HG03565 (cell line): Measurements from ENCODE around the gene NUDT9.
"Not testable (repeated sequence)": the region's sequence is repeated elsewhere in the genome, so short reads cannot be mapped to it uniquely, and the experiment has no call there.

Source experiments
- ATAC-seq: cut with Tn5 transposase; IDR thresholded peaks from one replicate; pipeline ENCODE4 v1.9.1; 2021; ENCODE audit warnings: mild to moderate bottlenecking, moderate library complexity; ENCODE audit not compliant: unreplicated experiment

NUDT9 gene

DNA sequence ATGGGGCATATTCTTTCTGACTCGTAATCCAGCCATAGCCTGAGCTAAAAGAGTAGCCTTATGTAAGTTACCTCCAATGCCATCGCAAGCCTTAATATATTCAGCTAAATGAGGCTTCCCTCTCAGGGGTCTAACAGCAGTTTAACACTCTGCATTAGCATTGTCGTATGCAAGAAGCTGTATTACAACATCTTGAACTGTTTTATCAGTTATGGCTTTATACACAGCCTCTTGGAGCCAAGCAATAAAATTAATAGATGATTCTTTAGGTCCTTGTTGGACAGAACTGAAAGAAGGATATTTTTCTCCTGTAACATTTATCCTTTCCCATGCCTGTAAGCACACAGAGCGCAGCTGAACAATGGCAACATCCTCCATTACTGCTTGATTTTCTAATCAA, 15.5 kb upstream of the NUDT9 start:
- ATAC-seq = not testable (repeated sequence)

DNA sequence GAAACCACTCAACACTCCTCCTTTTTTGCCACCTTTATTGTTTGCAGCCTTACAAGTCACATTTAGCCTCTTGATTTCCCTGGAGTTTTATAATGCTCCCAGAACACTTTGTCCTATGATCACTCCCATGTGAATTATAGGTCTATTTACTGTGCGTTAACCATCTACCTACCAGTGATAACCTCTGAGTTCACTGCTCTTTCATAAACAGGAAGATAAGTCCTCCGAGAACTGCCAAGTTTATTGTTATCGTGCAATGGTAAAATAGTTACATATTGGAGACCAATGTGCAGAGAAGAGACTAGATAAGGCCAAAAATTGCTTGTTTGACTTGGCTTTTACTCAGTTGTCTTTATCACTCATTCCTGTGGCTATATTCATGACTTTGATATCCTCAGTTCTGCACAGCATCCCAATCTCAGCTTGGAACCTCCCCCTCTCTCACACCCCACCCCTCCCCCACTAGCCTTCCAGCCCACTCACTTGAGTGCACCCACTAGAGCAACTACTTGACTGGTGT, 12.9 kb upstream of the NUDT9 start:
- no peak for ATAC-seq

DNA sequence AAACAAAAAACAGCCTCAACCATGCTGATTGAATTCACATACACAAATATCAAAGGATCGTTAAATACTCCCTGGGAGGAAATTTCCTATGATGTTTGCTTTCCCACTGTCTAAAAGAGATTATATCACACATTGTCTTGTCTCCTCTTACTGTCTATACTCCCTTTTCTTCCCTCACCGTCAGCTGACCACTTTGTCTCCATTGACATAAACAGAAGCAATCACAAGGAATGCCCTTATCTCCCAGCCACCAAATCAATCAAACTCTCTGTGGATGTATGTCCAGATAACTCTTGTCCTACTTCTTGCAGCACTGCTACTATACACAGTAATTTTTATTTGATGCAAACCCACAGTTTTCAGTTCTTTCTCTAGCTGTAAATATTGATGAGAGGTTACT, 12.2 kb upstream of the NUDT9 start:
- no peak for ATAC-seq

- no peak for ATAC-seq
Observed at GRCh38 chr4:87410679-87411078, 11.7 kb upstream of the NUDT9 start.

GRCh38 chr4:87414816-87415215, 7.6 kb upstream of the NUDT9 start:
- ATAC-seq = no peak

- no peak for ATAC-seq
Observed at GRCh38 chr4:87416965-87417364, 5.4 kb upstream of the NUDT9 start.

GRCh38 chr4:87418410-87418809, 4.0 kb upstream of the NUDT9 start:
- ATAC-seq = not testable (repeated sequence)

GRCh38 chr4:87419578-87420249, 2.7 kb upstream of the NUDT9 start:
- no peak for ATAC-seq

DNA sequence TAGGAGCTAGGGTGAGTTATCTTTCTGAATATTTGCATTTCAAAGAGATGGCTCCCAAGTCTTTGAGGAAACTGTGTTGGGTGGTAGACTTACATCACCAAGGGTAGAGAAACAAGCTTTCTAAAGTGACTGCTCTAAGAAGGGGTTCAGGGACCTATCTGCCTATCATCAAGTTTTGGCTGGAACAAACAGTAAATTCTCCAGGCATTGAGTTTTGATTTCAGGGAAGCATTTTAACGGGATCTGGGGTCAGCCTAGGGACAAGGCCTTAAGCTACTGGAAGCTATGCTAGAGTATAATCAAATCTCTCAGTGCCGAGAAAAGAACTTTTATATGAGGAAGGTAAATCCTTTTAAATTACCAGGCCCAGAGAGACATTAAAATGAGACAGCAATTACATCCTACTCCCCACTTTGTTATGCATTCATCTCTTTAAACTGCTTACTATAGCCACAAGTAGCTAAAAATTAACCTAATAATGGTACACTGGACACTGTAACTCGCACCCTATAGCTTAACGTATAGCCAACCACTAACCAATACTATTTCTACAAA, 2.0 kb upstream of the NUDT9 start:
- ATAC-seq = no peak

DNA sequence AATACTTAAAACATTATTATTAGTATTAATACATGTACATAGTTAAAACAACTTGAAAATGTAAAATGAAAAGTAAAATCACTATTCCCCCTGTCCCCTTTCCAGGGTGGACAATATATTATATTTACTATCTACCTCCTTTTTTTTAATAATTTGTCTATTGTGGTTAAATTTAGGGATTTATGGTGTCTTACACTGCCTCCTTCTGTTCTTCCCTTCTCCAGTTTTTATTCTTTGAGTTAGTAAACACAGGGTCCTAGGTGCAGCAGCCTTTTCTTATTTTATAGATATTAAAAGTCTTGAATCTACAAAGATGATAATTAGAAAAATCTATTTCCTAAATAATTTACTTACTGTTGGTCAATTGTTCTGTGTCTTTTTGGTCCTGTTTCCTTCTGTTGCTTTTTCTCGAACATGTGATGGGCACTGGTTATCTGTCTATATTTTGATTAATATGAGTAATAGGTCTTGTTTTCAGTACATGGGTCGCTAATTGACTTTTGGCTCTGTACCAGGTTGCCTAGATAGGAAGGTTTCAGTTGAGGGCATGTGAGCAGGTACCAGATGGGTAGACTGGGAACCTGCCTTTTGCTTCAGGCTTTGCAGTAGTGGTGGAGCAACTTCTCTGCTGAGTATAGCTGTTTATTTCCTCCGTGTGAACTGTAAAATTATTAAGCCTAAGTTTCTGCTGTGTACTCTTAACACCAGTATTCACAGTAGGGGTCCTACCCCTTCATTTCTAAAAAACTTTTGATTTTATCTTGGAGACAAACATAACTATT, 1.1 kb downstream of the NUDT9 start:
- no peak for ATAC-seq

DNA sequence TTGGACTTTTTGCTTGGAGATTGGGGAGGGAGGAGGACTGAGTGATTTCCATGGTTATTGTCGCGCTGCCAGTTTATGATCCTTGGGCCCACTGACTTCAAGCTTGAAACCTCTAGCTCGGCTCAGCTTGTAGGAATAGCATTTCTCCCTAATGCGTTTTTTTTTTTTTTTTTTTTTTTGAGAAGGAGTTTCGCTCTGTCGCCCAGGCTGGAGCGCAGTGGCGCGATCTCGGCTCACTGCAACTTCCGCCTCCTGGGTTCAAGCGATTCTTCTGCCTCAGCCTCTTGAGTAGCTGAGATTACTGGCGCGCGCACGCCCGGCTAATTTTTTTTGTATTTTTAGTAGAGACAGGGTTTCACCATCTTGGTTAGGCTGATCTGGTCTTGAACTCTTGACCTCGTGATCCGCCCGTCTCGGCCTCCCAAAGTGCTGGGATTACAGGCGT, 1.7 kb downstream of the NUDT9 start:
- ATAC-seq = not testable (repeated sequence)

DNA sequence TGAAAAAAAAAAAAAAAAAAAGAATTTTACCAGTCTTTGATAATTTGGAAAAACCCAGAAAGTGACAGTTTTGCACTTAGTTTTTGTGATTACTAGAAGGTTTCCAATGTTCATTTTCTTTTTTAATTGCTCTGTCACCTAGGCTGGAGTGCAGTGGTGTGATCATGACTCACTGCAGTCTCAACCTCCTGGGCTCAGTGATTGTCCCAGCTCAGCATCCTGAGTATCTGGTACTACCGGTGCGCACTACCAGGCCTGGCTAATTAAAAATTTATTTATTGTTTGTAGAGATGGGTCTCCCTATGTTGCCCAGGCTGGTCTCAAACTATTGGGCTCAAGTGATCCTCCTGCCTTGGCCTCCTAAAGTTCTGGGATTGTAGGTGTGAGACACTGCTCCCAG, 3.3 kb downstream of the NUDT9 start:
- no peak for ATAC-seq

DNA sequence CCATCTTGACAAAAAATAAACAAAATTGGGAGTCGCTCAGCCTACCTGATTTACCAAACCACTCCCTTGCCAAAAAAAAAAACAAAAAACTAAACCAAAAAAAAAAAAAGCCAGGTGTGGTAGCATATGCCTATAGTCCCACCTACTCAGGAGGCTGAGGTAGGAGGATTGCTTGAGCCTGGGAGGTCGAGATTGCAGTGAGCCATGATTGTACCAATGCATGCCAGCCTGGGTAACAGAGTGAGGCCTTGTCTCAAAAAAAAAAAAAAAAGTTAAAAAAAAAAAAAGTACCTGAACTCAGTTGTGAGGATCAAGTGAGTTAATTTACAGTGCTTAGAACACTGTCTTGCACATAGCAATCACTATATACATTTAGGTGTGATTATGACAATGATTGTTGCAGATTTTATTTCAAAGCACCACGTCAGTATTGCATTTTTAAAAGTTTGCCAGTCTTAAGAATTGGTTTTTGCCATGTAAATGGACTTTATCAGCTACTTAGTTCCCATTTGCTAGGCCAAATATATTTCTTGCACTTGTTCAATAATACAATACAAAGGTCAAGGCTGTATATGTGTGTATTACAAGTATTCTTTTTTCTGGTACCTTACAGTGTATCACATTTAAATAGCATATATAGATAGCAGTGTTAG, 4.6 kb downstream of the NUDT9 start:
- no peak for ATAC-seq

DNA sequence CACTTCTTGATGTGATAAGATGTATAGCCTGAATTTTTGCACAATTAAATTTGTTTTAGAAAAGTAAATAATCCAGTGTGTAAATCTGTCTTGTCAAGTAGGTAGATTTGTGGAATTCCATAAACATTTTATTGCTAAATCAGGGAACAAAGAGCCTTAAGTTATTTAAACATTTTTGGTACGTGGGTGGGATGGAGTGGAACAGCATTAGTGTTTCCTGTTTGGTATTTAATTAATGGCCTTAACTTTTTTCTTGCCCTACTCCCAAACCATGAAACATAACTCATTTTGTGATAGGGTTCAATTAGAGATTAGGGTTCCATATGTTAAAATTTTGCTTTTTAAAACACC, 5.1 kb downstream of the NUDT9 start:
- ATAC-seq = no peak

- ATAC-seq = no peak
Observed at GRCh38 chr4:87428979-87429378, 6.6 kb downstream of the NUDT9 start.

- ATAC-seq = no peak
Observed at GRCh38 chr4:87430038-87430437, 7.7 kb downstream of the NUDT9 start.

DNA sequence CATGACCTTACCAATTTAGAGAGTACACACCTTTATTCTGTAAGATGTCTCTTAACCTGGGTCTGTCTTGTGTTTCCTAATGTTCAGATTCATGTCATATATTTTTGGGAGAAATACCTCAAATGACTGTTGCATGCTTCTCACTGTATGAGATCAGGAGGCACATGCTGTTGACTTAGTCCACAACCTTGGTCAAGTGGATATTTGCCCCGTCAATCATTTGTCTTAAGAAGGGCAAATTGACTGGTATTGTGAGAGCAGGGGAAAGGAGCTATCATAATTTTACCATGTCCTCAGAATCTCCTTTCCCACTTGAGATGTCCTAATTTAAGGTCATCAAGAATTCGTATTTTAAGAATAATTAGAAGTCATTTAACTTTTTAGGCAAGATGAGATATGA, 11.0 kb downstream of the NUDT9 start:
- no peak for ATAC-seq

DNA sequence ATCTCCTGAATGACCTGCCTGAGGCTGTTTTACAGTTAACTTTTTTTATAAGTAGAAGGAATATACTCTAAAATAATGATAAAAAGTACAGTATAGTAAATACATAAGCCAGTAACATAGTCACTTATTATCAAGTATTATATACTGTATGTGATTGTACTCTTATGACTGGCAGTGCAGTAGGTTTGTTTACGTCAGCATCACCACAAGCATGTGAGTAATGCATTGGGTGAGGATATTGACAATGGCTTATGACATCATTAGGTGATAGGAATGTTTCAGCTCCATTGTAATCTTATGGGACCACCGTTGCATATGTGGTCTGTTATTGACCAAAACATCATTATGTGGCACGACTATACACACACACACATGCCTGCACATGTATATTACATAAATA, 20.5 kb downstream of the NUDT9 start:
- no peak for ATAC-seq

DNA sequence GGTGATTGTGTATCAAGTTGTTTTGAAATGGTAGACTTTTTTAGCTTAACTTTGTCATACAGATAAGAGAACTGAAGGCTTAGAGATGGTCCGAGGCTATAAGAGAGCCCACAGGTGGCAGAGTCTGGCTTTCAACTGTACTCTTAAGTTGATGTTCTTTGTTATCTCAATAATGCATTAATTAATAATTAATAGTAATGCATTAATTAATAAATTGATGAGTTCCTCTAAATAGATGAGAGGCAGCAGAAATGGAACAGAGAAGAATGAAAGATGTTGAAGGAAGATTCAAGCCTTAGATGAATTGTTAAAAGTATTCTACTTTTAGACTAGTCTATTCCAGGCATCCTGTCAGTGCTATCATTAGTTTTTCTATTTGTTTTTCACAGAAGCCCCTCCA, 22.4 kb downstream of the NUDT9 start:
- ATAC-seq = no peak

DNA sequence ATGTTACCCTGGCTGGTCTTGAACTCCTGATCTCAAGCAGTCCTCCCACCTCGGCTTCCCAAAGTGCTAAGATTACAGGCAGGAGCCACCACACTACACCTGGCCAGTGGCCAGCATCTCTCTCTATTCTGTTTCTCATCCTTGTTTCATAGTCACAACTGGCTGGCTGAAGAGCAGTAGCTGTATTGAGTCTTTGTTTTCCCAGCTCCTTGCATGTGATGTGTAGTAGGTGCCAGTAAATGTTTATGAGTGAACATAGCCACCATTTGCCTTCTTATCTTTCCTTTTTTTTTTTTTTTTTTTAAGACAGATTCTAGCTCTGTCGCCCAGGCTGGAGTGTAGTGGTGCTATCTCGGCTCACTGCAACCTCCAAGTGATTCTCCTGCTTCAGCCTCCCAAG, 23.6 kb downstream of the NUDT9 start:
- ATAC-seq = no peak

GRCh38 chr4:87446375-87446774, 24.0 kb downstream of the NUDT9 start:
- not testable (repeated sequence) for ATAC-seq

DNA sequence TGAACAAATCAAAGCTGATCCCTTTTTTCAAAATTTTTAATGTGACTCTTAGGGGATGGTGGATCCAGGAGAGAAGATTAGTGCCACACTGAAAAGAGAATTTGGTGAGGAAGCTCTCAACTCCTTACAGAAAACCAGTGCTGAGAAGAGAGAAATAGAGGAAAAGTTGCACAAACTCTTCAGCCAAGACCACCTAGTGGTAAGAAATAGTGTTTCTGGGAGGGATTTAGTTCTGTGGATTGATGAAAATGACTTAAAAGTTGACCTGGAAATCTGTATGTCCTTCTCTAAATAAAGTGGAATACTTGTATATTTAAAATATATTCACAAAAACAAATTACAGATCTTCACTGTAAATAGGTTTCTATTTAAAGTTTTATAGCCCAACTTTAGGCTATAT, 29.2 kb downstream of the NUDT9 start:
- ATAC-seq = no peak
